ENCODE results near the gene PPP4R4.
A peak's percentile ranks its signal among the peaks of the same experiment; 100 is the strongest.

Gene PPP4R4

GRCh38 chr14:94176808-94177207, 2.7 kb downstream of the PPP4R4 start:
- Histone ChIP-seq H3K27ac (no peak overlapping the region), H3K4me3 (ENCODE audit: low read depth, low read length) (peak overlapping the region; percentile 56), H3K27me3 (ENCODE audit: insufficient read depth, low read depth, severe bottlenecking) (no peaks in the 10 kb centered on the region), H3K36me3 (peaks cover 19% of the 10 kb centered on the region), H3K9me3 (ENCODE audit: severe bottlenecking) (no peaks in the 10 kb centered on the region)
- TF ChIP-seq CTCF (IDR thresholded peaks at IDR 0.05; ENCODE audit: low read depth, low read length), result no peak
- no peak for DNase-seq

DNA sequence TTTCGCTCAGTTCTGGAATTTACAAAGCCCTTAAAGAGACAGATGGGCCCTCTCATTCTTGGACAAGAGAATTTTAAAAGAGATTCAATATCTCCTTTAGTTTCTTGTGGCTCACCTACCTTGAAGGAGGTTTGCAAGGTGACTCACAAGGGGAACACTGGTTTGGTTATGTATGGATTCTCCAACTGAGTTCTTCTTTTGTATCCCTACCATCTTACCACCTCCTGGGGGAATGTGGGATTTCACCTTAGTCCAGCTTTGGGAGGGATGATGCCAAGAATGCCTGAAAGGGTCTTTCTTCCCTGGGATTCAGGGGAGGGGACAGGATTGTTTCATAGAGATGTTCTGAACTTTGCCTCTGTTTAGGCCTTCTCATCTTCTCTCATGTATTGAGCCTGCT, 3.7 kb downstream of the PPP4R4 start:
- H3K27ac ChIP-seq, result no peak overlapping the region
- TF ChIP-seq CTCF (IDR thresholded peaks at IDR 0.05; ENCODE audit: low read depth, low read length), result no peak
- no peaks in the 10 kb centered on the region for H3K9me3 ChIP-seq (ENCODE audit: severe bottlenecking)
- no peak for DNase-seq
- no peaks in the 10 kb centered on the region for H3K27me3 ChIP-seq (ENCODE audit: insufficient read depth, low read depth, severe bottlenecking)
- H3K36me3 ChIP-seq, result peaks cover 19% of the 10 kb centered on the region
- H3K4me3 ChIP-seq (ENCODE audit: low read depth, low read length), result no peak overlapping the region

GRCh38 chr14:94179244-94179643, 5.1 kb downstream of the PPP4R4 start:
- no peak for DNase-seq
- no peak overlapping the region for H3K4me3 ChIP-seq (ENCODE audit: low read depth, low read length)
- no peaks in the 10 kb centered on the region for H3K9me3 ChIP-seq (ENCODE audit: severe bottlenecking)
- TF ChIP-seq CTCF (IDR thresholded peaks at IDR 0.05; ENCODE audit: low read depth, low read length), result no peak
- H3K27me3 ChIP-seq (ENCODE audit: insufficient read depth, low read depth, severe bottlenecking), result no peaks in the 10 kb centered on the region
- H3K27ac ChIP-seq, result no peak overlapping the region
- peaks cover 19% of the 10 kb centered on the region for H3K36me3 ChIP-seq

DNA sequence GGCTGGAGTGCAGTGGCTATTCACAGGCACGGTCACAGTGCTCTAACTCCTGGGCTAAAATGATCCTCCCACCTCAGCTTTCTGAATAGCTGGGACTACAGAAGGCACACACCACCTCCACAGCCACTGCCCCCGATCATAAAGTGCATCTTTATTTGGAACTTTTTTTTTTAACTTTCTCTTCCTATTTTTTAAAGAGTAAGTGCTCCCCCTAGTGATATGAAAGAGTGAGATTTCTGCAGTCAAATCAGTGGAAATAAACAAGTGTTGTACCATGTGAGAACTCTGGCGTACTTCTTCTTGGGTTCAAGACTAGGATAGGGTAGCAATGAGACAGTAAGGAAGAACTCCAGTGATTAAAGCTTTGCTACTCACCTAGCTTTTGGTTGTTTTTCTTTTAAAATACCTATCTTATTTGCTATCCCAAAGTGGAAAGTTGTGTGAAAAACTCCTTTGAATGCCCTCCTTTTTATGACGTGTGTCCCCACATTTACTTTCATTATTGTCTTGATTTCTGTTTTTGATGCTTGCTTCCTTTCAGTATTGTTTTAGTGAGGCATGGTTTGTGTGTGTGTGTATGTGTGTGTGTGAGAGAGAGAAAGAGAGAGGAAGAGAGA, 6.6 kb downstream of the PPP4R4 start:
- H3K27me3 ChIP-seq (ENCODE audit: insufficient read depth, low read depth, severe bottlenecking), result no peaks in the 10 kb centered on the region
- H3K36me3 ChIP-seq, result peaks cover 19% of the 10 kb centered on the region
- no peak overlapping the region for H3K4me3 ChIP-seq (ENCODE audit: low read depth, low read length)
- TF ChIP-seq CTCF (IDR thresholded peaks at IDR 0.05; ENCODE audit: low read depth, low read length), result peak; percentile 21; the same call in 1 of the 2 replicates
- no peak for DNase-seq
- no peak overlapping the region for H3K27ac ChIP-seq
- no peaks in the 10 kb centered on the region for H3K9me3 ChIP-seq (ENCODE audit: severe bottlenecking)

DNA sequence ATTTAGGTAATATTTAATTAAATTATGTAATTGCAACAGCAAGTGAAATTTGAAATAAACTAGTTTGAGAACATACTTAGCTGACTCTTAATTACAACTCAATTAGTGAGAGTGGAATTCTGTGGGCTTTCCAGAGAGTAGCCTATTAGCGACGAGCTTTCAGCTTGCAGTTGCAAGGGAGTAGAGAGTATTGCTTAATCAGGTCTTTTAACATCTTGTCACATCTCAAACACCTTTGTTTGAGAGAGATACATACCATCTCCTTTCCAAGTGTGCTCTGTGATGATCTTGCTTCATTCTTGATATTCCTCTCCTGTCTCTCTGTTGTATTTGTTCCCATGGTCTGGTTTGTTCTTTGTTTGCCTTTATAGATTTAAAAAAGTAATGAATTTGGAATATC, 7.7 kb downstream of the PPP4R4 start:
- Histone ChIP-seq H3K27ac (no peak overlapping the region), H3K9me3 (ENCODE audit: severe bottlenecking) (no peaks in the 10 kb centered on the region), H3K4me3 (ENCODE audit: low read depth, low read length) (no peak overlapping the region), H3K27me3 (ENCODE audit: insufficient read depth, low read depth, severe bottlenecking) (no peaks in the 10 kb centered on the region), H3K36me3 (peaks cover 14% of the 10 kb centered on the region)
- TF ChIP-seq CTCF (IDR thresholded peaks at IDR 0.05; ENCODE audit: low read depth, low read length), result no peak
- no peak for DNase-seq

DNA sequence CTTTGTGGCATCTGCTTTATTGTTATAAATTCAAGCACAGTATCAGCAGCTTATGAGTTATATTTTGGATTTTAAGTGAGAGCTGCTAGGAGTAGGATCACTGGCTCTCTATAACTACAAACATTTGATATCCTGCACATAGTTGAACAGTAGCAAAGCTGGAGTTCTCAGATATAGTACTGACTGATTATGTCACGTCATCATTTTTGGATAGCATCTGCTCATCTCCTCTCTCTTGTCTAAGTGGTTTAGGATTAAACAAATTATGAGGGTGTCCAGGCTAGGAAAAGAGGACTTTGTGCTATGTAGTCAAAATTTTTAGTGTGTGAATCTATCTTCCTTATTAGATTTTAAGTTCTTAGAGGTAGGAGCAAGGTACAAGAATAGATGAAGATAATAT, 18.4 kb downstream of the PPP4R4 start:
- DNase-seq, result no peak
- TF ChIP-seq CTCF (IDR thresholded peaks at IDR 0.05; ENCODE audit: low read depth, low read length), result no peak
- H3K36me3 ChIP-seq, result no peaks in the 10 kb centered on the region
- H3K27ac ChIP-seq, result no peak overlapping the region
- H3K27me3 ChIP-seq (ENCODE audit: insufficient read depth, low read depth, severe bottlenecking), result no peaks in the 10 kb centered on the region
- H3K9me3 ChIP-seq (ENCODE audit: severe bottlenecking), result no peaks in the 10 kb centered on the region
- no peak overlapping the region for H3K4me3 ChIP-seq (ENCODE audit: low read depth, low read length)
